SK-N-SH (cell line): Measurements from ENCODE around the gene ATXN10. TPM values are rescaled to one million over a fixed set of nuclear protein-coding genes. Genes with fewer than 3 reads are reported as not detected.

Source experiments
- CTCF ChIA-PET: fragments of 300-600, 350-600 bp; formaldehyde crosslinking; extraction: SDS; loops from one replicate; lab custom pipeline; 2021; lab: Yijun Ruan, JAX
- POLR2A ChIA-PET: fragments of 350-600 bp; sonication (Branson Sonifier 250); formaldehyde crosslinking; extraction: SDS; loops from one replicate; lab custom pipeline; 2020; ENCODE audit warnings: antibody characterized with exemption, inconsistent platforms; lab: Yijun Ruan, JAX
- DNase-seq: peaks from one replicate; pipeline ENCODE4 v3.0.0; 2012
- H2AFZ ChIP-seq: fragments of 200-600 bp; sonication (generic); 2 replicates; pipeline ENCODE4 v1.8.1; 2016; ENCODE audit warnings: antibody characterized with exemption, mild to moderate bottlenecking, low read depth
- H3F3A ChIP-seq: fragments of 200-600 bp; sonication (generic); replicated peaks from 2 replicates; pipeline ENCODE3; 2016; ENCODE audit warnings: antibody characterized with exemption, mild to moderate bottlenecking; ENCODE audit not compliant: insufficient read depth
- H3K27ac ChIP-seq, 2 experiments: fragments of 200-500 bp in 1 of 2; fragments of 200-600 bp in 1 of 2; sonication (Bioruptor generic) in 1 of 2; sonication (generic), shearing (Covaris generic) in 1 of 2; 2 replicates each; pipeline versions ENCODE4 v1.5.1 to v1.6.1; 2014 to 2016; ENCODE audit warnings: low read depth in 2 of 2, inconsistent platforms in 1 of 2, low read length in 1 of 2, mild to moderate bottlenecking in 1 of 2, mixed read lengths in 1 of 2
- H3K27me3 ChIP-seq: fragments of 200-600 bp; sonication (generic), shearing (Covaris generic); 2 replicates; pipeline ENCODE4 v1.6.1; 2016; ENCODE audit warnings: mixed run types; ENCODE audit not compliant: insufficient read depth
- H3K36me3 ChIP-seq, 2 experiments: fragments of 200-500 bp in 1 of 2; fragments of 200-600 bp in 1 of 2; sonication (Bioruptor generic) in 1 of 2; sonication (generic) in 1 of 2; replicated peaks in 1 of 2; 2 replicates each; pipeline versions ENCODE3 to v1.5.1; 2014 to 2016; ENCODE audit warnings: low read length in 1 of 2, mild to moderate bottlenecking in 1 of 2; ENCODE audit not compliant: insufficient read depth in 2 of 2, control insufficient read depth in 1 of 2
- H3K4me1 ChIP-seq, 2 experiments: fragments of 200-500 bp in 1 of 2; fragments of 200-600 bp in 1 of 2; sonication (Bioruptor generic) in 1 of 2; sonication (generic), shearing (Covaris generic) in 1 of 2; 2 replicates each; pipeline versions ENCODE4 v1.5.1 to v1.6.1; 2014 to 2016; ENCODE audit warnings: low read depth in 1 of 2, low read length in 1 of 2, mixed run types in 1 of 2; ENCODE audit not compliant: insufficient read depth in 2 of 2, control insufficient read depth in 1 of 2
- H3K4me2 ChIP-seq: fragments of 200-600 bp; sonication (generic), shearing (Covaris generic); 2 replicates; pipeline ENCODE4 v1.6.1; 2017; ENCODE audit warnings: mixed run types
- H3K4me3 ChIP-seq, 2 experiments: fragments of 200-500 bp in 1 of 2; fragments of 200-600 bp in 1 of 2; sonication (Bioruptor generic) in 1 of 2; sonication (generic), shearing (Covaris generic) in 1 of 2; 2 replicates each; pipeline versions ENCODE4 v1.5.1 to v1.8.1; 2014 to 2016; ENCODE audit warnings: low read depth in 2 of 2, inconsistent platforms in 1 of 2, low read length in 1 of 2, mild to moderate bottlenecking in 1 of 2, mixed read lengths in 1 of 2, moderate library complexity in 1 of 2
- H3K79me2 ChIP-seq: fragments of 200-600 bp; sonication (generic); 2 replicates; pipeline ENCODE4 v1.8.1; 2017; ENCODE audit warnings: mild to moderate bottlenecking; ENCODE audit not compliant: insufficient read depth
- H3K9ac ChIP-seq: fragments of 200-600 bp; sonication (generic); 2 replicates; pipeline ENCODE4 v1.6.1; 2017; ENCODE audit warnings: mixed run types
- H3K9me2 ChIP-seq: fragments of 200-600 bp; sonication (generic); 2 replicates; pipeline ENCODE4 v1.6.1; 2017; ENCODE audit warnings: mixed run types
- H3K9me3 ChIP-seq: fragments of 200-600 bp; sonication (generic); 2 replicates; pipeline ENCODE4 v1.6.1; 2017; ENCODE audit warnings: mixed run types, mild to moderate bottlenecking, moderate library complexity
- H4K20me1 ChIP-seq: fragments of 200-600 bp; sonication (generic); 2 replicates; pipeline ENCODE4 v1.6.1; 2017; ENCODE audit warnings: mild to moderate bottlenecking, mixed run types; ENCODE audit not compliant: insufficient read depth
- FOSL2 ChIP-seq: IDR thresholded peaks from 2 replicates; pipeline ENCODE4 v1.4.0; 2012; ENCODE audit warnings: low read depth, mild to moderate bottlenecking, moderate library complexity, borderline replicate concordance
- GATA2 ChIP-seq: sonication (generic); formaldehyde crosslinking; IDR thresholded peaks from 2 replicates; pipeline ENCODE4 v1.5.0; 2020; ENCODE audit warnings: mild to moderate bottlenecking, missing genetic modification reagents
- JUND ChIP-seq: IDR thresholded peaks from 2 replicates; pipeline ENCODE4 v1.4.0; 2012
- MEF2A ChIP-seq: IDR thresholded peaks from 2 replicates; pipeline ENCODE4 v1.4.0; 2012; ENCODE audit warnings: low read depth, borderline replicate concordance
- NFIC ChIP-seq: IDR thresholded peaks from 2 replicates; pipeline ENCODE4 v1.4.0; 2012; ENCODE audit warnings: borderline replicate concordance
- PBX3 ChIP-seq: IDR thresholded peaks from 2 replicates; pipeline ENCODE4; 2012
- POLR2AphosphoS5 ChIP-seq: IDR thresholded peaks from 2 replicates; pipeline ENCODE4 v1.6.1; 2012; ENCODE audit warnings: low read depth, low read length
- RCOR1 ChIP-seq: fragments of 150-350 bp; IDR thresholded peaks from 2 replicates; pipeline ENCODE4 v1.6.1; 2017; ENCODE audit warnings: antibody characterized with exemption, low read length
- REST ChIP-seq: IDR thresholded peaks from 2 replicates; pipeline ENCODE4 v1.6.1; 2012; ENCODE audit warnings: mild to moderate bottlenecking, low read depth, low read length, moderate library complexity
- RFX5 ChIP-seq: IDR thresholded peaks from 2 replicates; pipeline ENCODE4 v1.6.1; 2012; ENCODE audit warnings: mild to moderate bottlenecking, improper control_type of control experiment, low read length
- SMC3 ChIP-seq: IDR thresholded peaks from 2 replicates; pipeline ENCODE4 v1.6.1; 2012; ENCODE audit warnings: low read depth, low read length, improper control_type of control experiment
- TAF1 ChIP-seq: IDR thresholded peaks from 2 replicates; pipeline ENCODE4 v1.6.1; 2012; ENCODE audit warnings: low read depth, mild to moderate bottlenecking, low read length, moderate library complexity, borderline replicate concordance
- TEAD4 ChIP-seq: IDR thresholded peaks from 2 replicates; pipeline ENCODE4 v1.4.0; 2012; ENCODE audit warnings: mild to moderate bottlenecking, borderline replicate concordance; ENCODE audit not compliant: insufficient read depth
- USF1 ChIP-seq: IDR thresholded peaks from 2 replicates; pipeline ENCODE4 v1.4.0; 2012; ENCODE audit warnings: low read depth, borderline replicate concordance
- USF2 ChIP-seq: fragments of 150-350 bp; IDR thresholded peaks from 2 replicates; pipeline ENCODE4 v1.6.1; 2017; ENCODE audit warnings: antibody characterized with exemption, low read length, low read depth, borderline replicate concordance
- ZBTB33 ChIP-seq: IDR thresholded peaks from 2 replicates; pipeline ENCODE4 v1.4.0; 2012; ENCODE audit warnings: low read depth, borderline replicate concordance
- WGBS: methylation state at CpG from one replicate; pipeline ENCODE4 v1.1.6; 2017; ENCODE audit warnings: low lambda C conversion rate; 5-methylcytosine and 5-hydroxymethylcytosine counted together
- polyA plus RNA-seq, 3 experiments: library from polyadenylated mRNA; depleted of rRNA; stranded (reverse); fragments of >200 nt; gene quantifications; 2 replicates each; pipeline ENCODE4 v1.2.3, GENCODE V29; 2012

Gene ATXN10
- polyA plus RNA-seq, 1 of the 3 experiments (the other 2 are of a cell fraction) = 202 TPM

GRCh38 chr22:45720839-45721378, 49.3 kb downstream of the ATXN10 start:
- no peaks in the 10 kb centered on the region for H3K9me2 ChIP-seq
- TF ChIP-seq FOSL2 (no peak), USF2 (no peak), TEAD4 (no peak), RFX5 (no peak), ZBTB33 (no peak), TAF1 (no peak), SMC3 (no peak), RCOR1 (no peak), PBX3 (no peak), JUND (no peak), POLR2AphosphoS5 (no peak), MEF2A (no peak), REST (no peak), NFIC (no peak), GATA2 (no peak), USF1 (no peak)

More at GRCh38 chr22:45720839-45721378, 49.3 kb downstream of the ATXN10 start:
- Histone ChIP-seq H3K9ac (no peak overlapping the region), H3F3A (peaks cover 10% of the 10 kb centered on the region), H3K27me3 (no peaks in the 10 kb centered on the region), H3K27ac (no peak overlapping the region), H2AFZ (no peak overlapping the region), H3K79me2 (peaks cover 79% of the 10 kb centered on the region), H3K4me3 (no peak overlapping the region), H4K20me1 (peaks cover 40% of the 10 kb centered on the region), H3K4me1 (peaks cover 0 to 7% of the 10 kb centered on the region in 2 experiments; a peak in 2 of 4 replicates), H3K9me3 (no peaks in the 10 kb centered on the region), H3K36me3 (peaks cover 44 to 61% of the 10 kb centered on the region in 2 experiments), H3K4me2 (no peak overlapping the region)
- no peak for DNase-seq
- POLR2A ChIA-PET = no interaction called here
- CTCF ChIA-PET = interaction anchor here (1.1 kb wide), 1 partner anchor 10 kb away, joined by 3 read pairs; no protein-coding TSS in a partner anchor
- 93% methylated on average over 5 of the region's 5 CpGs for WGBS
